CD14-positive monocyte (primary cell): ENCODE measurements around the gene DGKB. TPM values are rescaled to one million over a fixed set of nuclear protein-coding genes. Genes with fewer than 3 reads are reported as not detected.

ENCODE experiments used
- DNase-seq, 3 donors: peaks; one replicate each; pipeline ENCODE4 v3.0.0-alpha.2; 2011 to 2022
- H2AFZ ChIP-seq: 2 replicates; pipeline ENCODE4 v1.6.0; 2012; ENCODE audit warnings: mild to moderate bottlenecking, low read depth, low read length, inconsistent platforms; ENCODE audit not compliant: insufficient read depth, poor library complexity, severe bottlenecking
- H3K27ac ChIP-seq, 2 donors: 1 replicate in 1 of 2; 2 replicates in 1 of 2; pipeline ENCODE4 v1.5.1; 2012 to 2013; ENCODE audit warnings: low read length in 2 of 2, control low read depth in 1 of 2, inconsistent platforms in 1 of 2, low read depth in 1 of 2, mild to moderate bottlenecking in 1 of 2
- H3K27me3 ChIP-seq, 2 donors: one replicate each; pipeline versions ENCODE4 v1.6.0 to v1.6.1; 2011 to 2013; ENCODE audit warnings: low read length in 2 of 2; ENCODE audit not compliant: control insufficient read depth in 2 of 2, insufficient read depth in 2 of 2
- H3K36me3 ChIP-seq, 2 donors: replicated peaks in 1 of 2; 1 replicate in 1 of 2; 2 replicates in 1 of 2; pipeline versions ENCODE4 v1.5.1 to v1.6.1; 2012 to 2013; ENCODE audit warnings: low read length in 2 of 2, control low read depth in 1 of 2, inconsistent platforms in 1 of 2, mild to moderate bottlenecking in 1 of 2; ENCODE audit not compliant: insufficient read depth in 2 of 2, control insufficient read depth in 1 of 2
- H3K4me1 ChIP-seq, 2 donors: 1 replicate in 1 of 2; 2 replicates in 1 of 2; pipeline versions ENCODE4 v1.5.1 to v1.6.1; 2012 to 2013; ENCODE audit warnings: low read length in 2 of 2, control low read depth in 1 of 2, inconsistent platforms in 1 of 2, mild to moderate bottlenecking in 1 of 2, moderate library complexity in 1 of 2; ENCODE audit not compliant: insufficient read depth in 2 of 2, control insufficient read depth in 1 of 2
- H3K4me2 ChIP-seq: replicated peaks from 2 replicates; pipeline ENCODE3; 2012; ENCODE audit warnings: low read length, moderate library complexity, mild to moderate bottlenecking; ENCODE audit not compliant: poor library complexity, severe bottlenecking; ENCODE audit errors: extremely low read depth
- H3K4me3 ChIP-seq, 3 experiments: fragments of 200-600 bp in 1 of 3; sonication (generic) in 1 of 3; replicated peaks in 1 of 3; 1 replicate in 2 of 3; 2 replicates in 1 of 3; pipeline ENCODE4 v1.5.1; 2011 to 2013; ENCODE audit warnings: low read length in 3 of 3, mild to moderate bottlenecking in 3 of 3, control low read depth in 2 of 3, low read depth in 2 of 3, inconsistent platforms in 1 of 3, moderate library complexity in 1 of 3
- H3K79me2 ChIP-seq: 2 replicates; pipeline ENCODE4 v1.6.0; 2012; ENCODE audit warnings: mild to moderate bottlenecking, control low read depth, inconsistent platforms, low read length, moderate library complexity; ENCODE audit not compliant: insufficient read depth
- H3K9ac ChIP-seq: 2 replicates; pipeline ENCODE4 v1.6.0; 2017; ENCODE audit warnings: low read length, mild to moderate bottlenecking; ENCODE audit not compliant: insufficient read depth, poor library complexity, severe bottlenecking
- H3K9me3 ChIP-seq, 2 donors: replicated peaks in 1 of 2; 1 replicate in 1 of 2; 2 replicates in 1 of 2; pipeline versions ENCODE4 v1.5.1 to v1.6.1; 2012 to 2013; ENCODE audit warnings: low read length in 2 of 2, control low read depth in 1 of 2; ENCODE audit not compliant: control insufficient read depth in 1 of 2, insufficient read depth in 1 of 2
- H4K20me1 ChIP-seq: 2 replicates; pipeline ENCODE4 v1.6.0; 2012; ENCODE audit warnings: mild to moderate bottlenecking, low read length, control low read depth, moderate library complexity; ENCODE audit not compliant: insufficient read depth
- H3K27ac Mint-ChIP-seq, 7 donors: one replicate each; pipeline ENCODE4 v1.8.0; 2020; ENCODE audit warnings: mild to moderate bottlenecking in 7 of 7, mixed read lengths in 7 of 7, moderate library complexity in 6 of 7, inconsistent platforms in 2 of 7
- H3K27me3 Mint-ChIP-seq, 3 donors: one replicate each; pipeline ENCODE4 v1.8.0; 2021 to 2022; ENCODE audit warnings: low read depth in 3 of 3, mild to moderate bottlenecking in 3 of 3, mixed read lengths in 3 of 3, moderate library complexity in 3 of 3, inconsistent platforms in 1 of 3
- H3K36me3 Mint-ChIP-seq, 2 donors: one replicate each; pipeline ENCODE4 v1.8.0; 2020; ENCODE audit warnings: mixed read lengths in 2 of 2, inconsistent platforms in 1 of 2, mild to moderate bottlenecking in 1 of 2
- H3K4me1 Mint-ChIP-seq: one replicate; pipeline ENCODE4 v1.8.0; 2020; ENCODE audit warnings: mild to moderate bottlenecking, mixed read lengths
- H3K4me3 Mint-ChIP-seq, 2 donors: one replicate each; pipeline ENCODE4 v1.8.0; 2020; ENCODE audit warnings: mild to moderate bottlenecking in 2 of 2, mixed read lengths in 2 of 2, moderate library complexity in 1 of 2
- H3K9me3 Mint-ChIP-seq, 7 donors: one replicate each; pipeline ENCODE4 v1.8.0; 2020 to 2022; ENCODE audit warnings: mixed read lengths in 7 of 7, mild to moderate bottlenecking in 6 of 7, moderate library complexity in 6 of 7, inconsistent platforms in 2 of 7
- CTCF ChIP-seq: fragments of 200-600 bp; IDR thresholded peaks from one replicate; pipeline ENCODE4 v1.8.0; 2022; ENCODE audit warnings: antibody characterized with exemption, mild to moderate bottlenecking
- WGBS: methylation state at CpG from one replicate; pipeline ENCODE4 v1.1.5; 2013; ENCODE audit warnings: missing lambda C conversion rate; ENCODE audit not compliant: insufficient coverage; 5-methylcytosine and 5-hydroxymethylcytosine counted together
- intact Hi-C, 2 donors: fragments of 100-400 bp; cut with micrococcal nuclease; formaldehyde crosslinking; loops; one replicate each; pipeline versions ENCODE4 v1.15.0 to v1.15.1; 2023
- polyA plus RNA-seq, 3 donors: library from polyadenylated mRNA; depleted of rRNA in 1 of 3; unstranded in 2 of 3; stranded (reverse) in 1 of 3; fragments of 300-500 nt in 2 of 3; fragments of >200 nt in 1 of 3; fragmentation: Illumina TruSeq in 2 of 3; gene quantifications; 1 replicate in 2 of 3; 2 replicates in 1 of 3; pipeline ENCODE4 v1.2.3, GENCODE V29; 2012 to 2021

Gene DGKB
- polyA plus RNA-seq, 3 donors, result not detected

- Histone ChIP-seq H3K36me3 (no peaks in the 10 kb centered on the region), H3K27me3 (no peaks in the 10 kb centered on the region), H3K27ac (no peak overlapping the region), H2AFZ (no peak overlapping the region), H3K4me1 (no peaks in the 10 kb centered on the region), H3K79me2 (no peaks in the 10 kb centered on the region), H3K9me3 (peaks cover 0 to 11% of the 10 kb centered on the region in 2 donors), H3K4me3 (no peak overlapping the region), H4K20me1 (no peaks in the 10 kb centered on the region), H3K4me2 (no peak overlapping the region), H3K9ac (no peak overlapping the region)
- H3K27ac Mint-ChIP-seq, result no peak overlapping the region
- no peak for DNase-seq
- no peaks in the 10 kb centered on the region for H3K4me1 Mint-ChIP-seq
- H3K4me3 Mint-ChIP-seq, result no peak overlapping the region
- H3K36me3 Mint-ChIP-seq, result no peaks in the 10 kb centered on the region
- intact Hi-C loops, result no loop called here
- TF ChIP-seq CTCF, result no peak
- WGBS, result no CpG with 5 or more reads among the region's 4 CpGs
- peaks cover 0 to 5% (median 2%) of the 10 kb centered on the region in 7 donors for H3K9me3 Mint-ChIP-seq
- no peaks in the 10 kb centered on the region for H3K27me3 Mint-ChIP-seq
These were observed 707.5 kb downstream of the DGKB start for GRCh38 chr7:14195079-14195478.

- peaks cover 0 to 11% (median 10%) of the 10 kb centered on the region in 7 donors for H3K9me3 Mint-ChIP-seq
- H3K4me1 Mint-ChIP-seq, result no peaks in the 10 kb centered on the region
- Histone ChIP-seq H3K27me3 (no peaks in the 10 kb centered on the region), H3K9ac (no peak overlapping the region), H4K20me1 (no peaks in the 10 kb centered on the region), H3K27ac (no peak overlapping the region), H3K4me3 (no peak overlapping the region), H3K79me2 (no peaks in the 10 kb centered on the region), H2AFZ (no peak overlapping the region), H3K36me3 (no peaks in the 10 kb centered on the region), H3K4me1 (no peaks in the 10 kb centered on the region), H3K9me3 (peaks cover 5 to 14% of the 10 kb centered on the region in 2 donors), H3K4me2 (no peak overlapping the region)
- WGBS, result 88% methylated on average over 3 of the region's 4 CpGs
- H3K36me3 Mint-ChIP-seq, result no peaks in the 10 kb centered on the region
- H3K4me3 Mint-ChIP-seq, result no peak overlapping the region
- intact Hi-C loops, result no loop called here
- no peaks in the 10 kb centered on the region for H3K27me3 Mint-ChIP-seq
- TF ChIP-seq CTCF, result no peak
- no peak for DNase-seq
- no peak overlapping the region for H3K27ac Mint-ChIP-seq
These were observed 710.9 kb downstream of the DGKB start for GRCh38 chr7:14191686-14192098.
